GM18873 (cell line): Measurements from ENCODE around the gene HOOK1.
A peak's percentile ranks its signal among the peaks of the same experiment; 100 is the strongest.
"Not testable (repeated sequence)": the region's sequence is repeated elsewhere in the genome, so short reads cannot be mapped to it uniquely, and the experiment has no call there.

Experiments used
- ATAC-seq: cut with Tn5 transposase; IDR thresholded peaks from one replicate; pipeline ENCODE4 v1.9.1; 2021; ENCODE audit warnings: mild to moderate bottlenecking, moderate library complexity, moderate number of reproducible peaks; ENCODE audit not compliant: unreplicated experiment, low FRiP score

The HOOK1 gene

DNA sequence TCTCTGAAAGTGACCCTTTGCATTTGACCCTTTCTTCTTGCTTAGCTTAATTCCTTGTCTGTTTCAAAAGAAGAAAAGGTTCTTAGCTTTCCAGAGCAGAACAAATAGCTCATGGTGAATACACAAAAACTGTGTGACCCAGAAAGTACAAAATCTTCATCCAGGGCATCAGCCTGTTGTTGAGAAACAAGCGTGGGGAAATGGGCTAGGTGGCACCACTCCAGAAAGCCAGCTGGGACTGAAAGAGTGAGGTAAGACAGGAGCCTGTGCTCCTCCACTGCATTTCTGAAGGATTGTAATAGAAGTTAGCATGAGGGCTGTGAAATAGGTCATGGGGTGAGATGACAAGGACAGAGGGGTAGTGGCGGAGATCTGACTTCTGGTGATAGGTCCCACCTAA lies 66.0 kb downstream of the HOOK1 start:
- ATAC-seq, result no peak

DNA sequence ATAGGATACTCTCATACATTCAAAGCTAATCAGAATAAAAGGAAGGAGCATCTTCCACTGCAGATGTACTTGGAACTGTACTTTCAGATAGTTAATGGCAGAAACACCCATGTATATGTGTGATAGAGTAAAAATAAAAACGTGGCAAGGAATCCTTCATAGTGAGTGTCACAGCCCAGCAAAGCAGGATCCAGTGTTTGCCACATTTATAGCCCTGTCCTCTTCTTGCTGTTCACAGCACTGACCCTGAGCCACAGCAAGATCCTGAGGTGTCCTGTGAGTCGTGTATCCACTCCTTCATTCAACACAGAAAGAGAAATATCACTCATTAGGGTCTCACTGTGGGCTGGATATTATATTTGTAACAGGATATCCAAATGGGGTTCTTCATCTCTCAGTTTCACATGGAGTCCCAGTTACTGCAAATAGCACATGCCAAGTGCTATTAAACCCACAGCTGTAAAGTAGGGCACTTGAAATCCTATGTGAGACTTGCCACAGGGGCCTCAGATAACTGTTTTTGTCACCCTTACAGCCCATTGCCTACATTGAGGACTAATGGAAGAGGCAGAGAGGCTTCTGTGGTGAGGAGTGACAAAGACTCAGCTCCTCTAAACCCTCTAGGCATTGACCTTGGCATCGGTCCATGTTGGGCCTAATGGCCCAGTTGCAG lies 70.5 kb downstream of the HOOK1 start:
- no peak for ATAC-seq

- no peak for ATAC-seq
These were observed 78.4 kb downstream of the HOOK1 start for GRCh38 chr1:59892841-59893811.

GRCh38 chr1:59897165-59897564 lies 82.4 kb downstream of the HOOK1 start:
- ATAC-seq, result no peak

GRCh38 chr1:59898927-59899326 lies 84.2 kb downstream of the HOOK1 start:
- ATAC-seq, result no peak

DNA sequence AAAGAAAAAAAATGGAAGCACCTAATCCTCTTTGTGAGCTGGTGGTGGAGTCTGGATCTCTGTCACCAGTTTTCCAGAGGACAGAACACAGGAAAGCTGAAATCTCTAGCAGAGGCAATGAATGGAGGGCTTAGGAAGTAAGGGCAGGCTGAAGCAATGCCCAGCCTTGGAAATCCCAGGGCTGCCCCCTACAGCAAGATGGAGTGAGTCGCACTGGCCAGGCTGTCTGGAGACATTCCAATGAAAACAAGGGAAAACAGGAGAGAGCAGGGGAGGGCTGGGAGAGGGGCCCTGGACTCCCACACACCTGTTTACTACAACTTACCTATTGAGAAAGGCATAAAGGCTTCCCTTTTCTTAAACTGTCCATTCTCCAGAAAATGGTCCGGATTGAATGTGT lies 85.9 kb downstream of the HOOK1 start:
- no peak for ATAC-seq

- no peak for ATAC-seq
These were observed 87.1 kb downstream of the HOOK1 start for GRCh38 chr1:59901770-59902388.

- ATAC-seq, result peak; percentile 91
These were observed 88.5 kb downstream of the HOOK1 start for GRCh38 chr1:59903141-59903754.

DNA sequence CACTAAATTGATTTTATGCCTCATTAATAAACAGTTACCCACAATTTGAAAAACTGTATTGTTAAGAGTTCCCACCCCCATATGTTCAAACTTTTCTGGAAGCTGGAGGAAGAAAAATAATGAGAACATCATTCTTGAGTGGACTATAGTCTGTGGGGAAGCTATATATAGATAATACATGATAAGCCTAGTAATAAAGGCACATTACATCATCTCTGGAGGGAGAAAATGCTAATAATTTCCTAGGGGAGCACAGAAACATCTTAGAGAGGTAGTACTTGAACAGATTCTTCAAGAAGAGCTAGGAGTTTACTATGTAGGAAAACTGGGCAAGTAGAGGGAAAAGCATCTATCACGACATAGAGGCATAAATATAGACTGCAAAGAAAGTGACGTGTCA lies 92.2 kb downstream of the HOOK1 start:
- no peak for ATAC-seq

- no peak for ATAC-seq
These were observed 93.3 kb downstream of the HOOK1 start for GRCh38 chr1:59908084-59908483.

DNA sequence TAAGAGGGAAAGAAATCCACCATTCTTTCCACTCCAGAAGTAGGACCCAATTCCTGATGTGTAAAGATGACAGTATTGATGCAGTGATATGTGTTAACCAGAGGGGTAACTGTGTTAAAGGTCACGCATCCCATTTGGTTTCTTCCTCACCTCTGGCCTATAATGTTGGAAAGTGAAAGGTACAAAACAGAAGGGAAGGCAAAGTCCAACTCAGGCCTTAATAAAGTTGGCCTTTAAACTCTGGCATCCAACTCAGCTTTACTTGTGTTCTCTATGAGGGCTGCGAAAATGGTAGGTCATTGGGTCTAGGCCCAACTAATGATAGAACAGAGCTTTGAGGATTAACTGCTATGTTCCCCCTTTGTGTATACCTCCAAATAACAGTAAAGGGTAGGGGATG lies 93.9 kb downstream of the HOOK1 start:
- no peak for ATAC-seq

DNA sequence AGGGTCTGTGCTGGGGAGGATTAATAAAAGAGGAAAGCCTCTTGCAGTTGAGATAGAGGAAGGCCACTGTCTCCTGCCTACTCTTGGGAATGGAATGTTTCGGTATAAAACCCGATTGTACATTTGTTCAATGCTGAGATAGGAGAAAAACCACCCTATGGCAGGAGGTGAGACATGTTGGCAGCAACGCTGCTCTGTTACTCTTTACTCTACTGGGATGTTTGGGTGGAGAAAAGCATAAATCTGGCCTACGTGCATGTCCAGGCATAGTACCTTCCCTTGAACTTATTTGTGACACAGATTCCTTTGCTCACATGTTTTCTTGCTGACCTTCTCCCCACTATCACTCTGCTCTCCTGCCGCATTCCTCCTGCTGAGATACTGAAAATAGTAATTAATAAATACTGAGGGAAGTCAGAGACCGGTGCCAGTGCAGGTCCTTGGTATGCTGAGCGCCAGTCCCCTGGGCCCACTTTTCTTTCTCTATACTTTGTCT lies 100.1 kb downstream of the HOOK1 start:
- ATAC-seq, result not testable (repeated sequence)

DNA sequence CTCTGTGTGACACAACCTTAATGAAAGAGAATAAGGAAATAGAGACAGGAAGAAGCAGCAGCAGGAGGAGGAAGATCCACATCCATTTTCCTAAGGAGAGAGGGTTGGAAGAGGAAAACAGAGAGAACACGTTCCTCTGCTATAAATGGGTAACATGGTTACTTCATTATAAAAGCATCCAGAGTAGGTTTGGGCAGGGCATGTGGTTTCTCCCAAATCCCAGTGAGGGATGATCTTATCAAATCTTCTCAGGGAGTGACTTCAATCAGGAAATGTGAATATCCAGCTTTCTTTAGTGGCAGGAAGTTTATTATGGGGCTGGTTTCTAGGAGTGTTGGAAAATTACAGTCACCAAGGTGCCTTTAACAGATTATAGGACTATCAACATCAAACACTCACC lies 100.8 kb downstream of the HOOK1 start:
- ATAC-seq, result no peak

- no peak for ATAC-seq
These were observed 102.5 kb downstream of the HOOK1 start for GRCh38 chr1:59917026-59917784.

GRCh38 chr1:59917785-59918180 lies 103.0 kb downstream of the HOOK1 start:
- no peak for ATAC-seq

- no peak for ATAC-seq
These were observed 105.0 kb downstream of the HOOK1 start for GRCh38 chr1:59919746-59920145.

DNA sequence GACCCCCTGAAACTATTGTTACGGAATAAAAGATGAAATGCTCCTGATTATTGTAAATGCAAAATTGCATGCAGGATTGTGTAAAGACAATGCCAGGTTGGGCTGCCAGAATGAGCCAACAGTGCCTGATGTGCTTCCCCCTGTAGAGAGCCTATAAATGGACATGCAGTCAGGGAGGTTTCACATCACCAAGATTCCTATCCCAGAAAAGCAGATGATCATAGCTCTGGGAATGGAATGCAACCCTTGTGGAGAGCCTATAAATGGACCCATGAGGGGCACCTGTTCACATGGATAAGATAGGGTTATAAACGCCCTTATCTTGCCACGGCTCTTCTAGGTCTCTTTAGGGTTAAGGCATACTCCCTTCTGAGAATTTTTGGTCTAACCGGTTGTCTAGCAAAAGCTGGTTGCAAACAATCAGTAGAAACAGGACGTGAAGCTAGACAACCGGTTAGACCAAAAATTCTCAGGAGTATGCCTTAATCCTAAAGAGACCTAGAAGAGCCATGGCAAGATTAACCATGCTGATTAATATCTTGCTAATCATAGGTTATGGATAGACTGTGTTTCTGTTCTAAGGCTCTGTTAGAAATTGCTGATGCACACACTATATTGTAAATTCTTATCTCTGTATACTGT lies 106.6 kb downstream of the HOOK1 start:
- ATAC-seq, result not testable (repeated sequence)

- no peak for ATAC-seq
These were observed 109.9 kb downstream of the HOOK1 start for GRCh38 chr1:59924653-59925052.
